Amniotic epithelial cell (primary cell): Measurements from ENCODE around the gene CHFR.
A peak's percentile ranks its signal among the peaks of the same experiment; 100 is the strongest.
"Not testable (repeated sequence)": the region's sequence is repeated elsewhere in the genome, so short reads cannot be mapped to it uniquely, and the experiment has no call there.

Source experiments
- DNase-seq: peaks from one replicate; pipeline ENCODE4 v3.0.0-alpha.2; 2010; ENCODE audit warnings: low read depth

CHFR gene

GRCh38 chr12:132839558-132840235 lies 47.7 kb downstream of the CHFR start:
- no peak for DNase-seq

- DNase-seq, result no peak
Observed at GRCh38 chr12:132838410-132839080, 48.9 kb downstream of the CHFR start.

GRCh38 chr12:132837693-132838409 lies 49.6 kb downstream of the CHFR start:
- no peak for DNase-seq

- DNase-seq, result no peak
Observed at GRCh38 chr12:132836795-132837331, 50.5 kb downstream of the CHFR start.

GRCh38 chr12:132836230-132836629 lies 51.2 kb downstream of the CHFR start:
- not testable (repeated sequence) for DNase-seq

GRCh38 chr12:132835076-132836025 lies 52.1 kb downstream of the CHFR start:
- no peak for DNase-seq

- no peak for DNase-seq
Observed at GRCh38 chr12:132834181-132834711, 53.2 kb downstream of the CHFR start.

GRCh38 chr12:132833341-132833740 lies 54.1 kb downstream of the CHFR start:
- DNase-seq, result no peak

- DNase-seq, result no peak
Observed at GRCh38 chr12:132831771-132832170, 55.6 kb downstream of the CHFR start.

GRCh38 chr12:132828706-132829534 lies 58.5 kb downstream of the CHFR start, which contains the start of gene GOLGA3:
Gene GOLGA3 (minus strand): TSS chr12:132828869. CDS start chr12:132822128, 6,741 bp downstream.
- DNase-seq, result peak; percentile 90

GRCh38 chr12:132827763-132828703 lies 59.4 kb downstream of the CHFR start:
- DNase-seq, result peak; percentile 51

- DNase-seq, result no peak
Observed at GRCh38 chr12:132825861-132826260, 61.5 kb downstream of the CHFR start.

- no peak for DNase-seq
Observed at GRCh38 chr12:132825089-132825488, 62.3 kb downstream of the CHFR start.

GRCh38 chr12:132824053-132824452 lies 63.4 kb downstream of the CHFR start:
- peak; percentile 39 for DNase-seq

- DNase-seq, result no peak
Observed at GRCh38 chr12:132818562-132818961, 68.8 kb downstream of the CHFR start.

- no peak for DNase-seq
Observed at GRCh38 chr12:132814232-132814631, 73.2 kb downstream of the CHFR start.

- DNase-seq, result no peak
Observed at GRCh38 chr12:132813443-132813842, 74.0 kb downstream of the CHFR start.

GRCh38 chr12:132812631-132813305 lies 74.6 kb downstream of the CHFR start:
- peak; percentile 93 for DNase-seq

GRCh38 chr12:132809391-132809790 lies 78.0 kb downstream of the CHFR start:
- DNase-seq, result peak; percentile 31
